DMS 273 (cell line): ENCODE measurements around the gene CDH4.
"Not testable (repeated sequence)": the region's sequence is repeated elsewhere in the genome, so short reads cannot be mapped to it uniquely, and the experiment has no call there.

Source experiments
- DNase-seq: peaks from one replicate; lab custom pipeline; 2025; ENCODE audit not compliant: unreplicated experiment; lab: John Stamatoyannopoulos, UW

Gene CDH4

DNA sequence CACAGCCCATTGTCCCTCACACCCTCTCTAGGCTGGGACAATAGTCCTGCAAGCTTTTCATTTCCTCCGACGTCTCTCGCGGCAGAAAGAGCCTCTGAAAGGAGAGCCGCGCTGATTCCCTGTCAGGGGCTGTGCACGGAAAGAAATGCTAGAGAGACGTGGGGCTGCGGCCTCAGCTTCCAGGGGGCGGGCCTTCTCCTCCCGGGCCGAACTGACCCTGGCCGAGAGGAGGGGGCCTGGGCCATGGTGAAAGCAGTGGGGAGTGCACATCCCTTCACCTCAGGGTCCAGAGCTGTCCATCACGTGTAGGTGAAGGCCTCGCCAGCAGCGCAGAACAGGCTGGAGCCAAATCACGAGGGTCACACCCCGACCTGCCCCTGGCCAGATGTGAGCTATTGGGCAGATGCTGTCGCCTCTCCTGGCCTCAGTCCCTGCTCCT, 593.2 kb downstream of the CDH4 start:
- no peak for DNase-seq

- DNase-seq: no peak
Observed at GRCh38 chr20:61846074-61846473, 594.0 kb downstream of the CDH4 start.

GRCh38 chr20:61846741-61847419, 594.8 kb downstream of the CDH4 start:
- no peak for DNase-seq

DNA sequence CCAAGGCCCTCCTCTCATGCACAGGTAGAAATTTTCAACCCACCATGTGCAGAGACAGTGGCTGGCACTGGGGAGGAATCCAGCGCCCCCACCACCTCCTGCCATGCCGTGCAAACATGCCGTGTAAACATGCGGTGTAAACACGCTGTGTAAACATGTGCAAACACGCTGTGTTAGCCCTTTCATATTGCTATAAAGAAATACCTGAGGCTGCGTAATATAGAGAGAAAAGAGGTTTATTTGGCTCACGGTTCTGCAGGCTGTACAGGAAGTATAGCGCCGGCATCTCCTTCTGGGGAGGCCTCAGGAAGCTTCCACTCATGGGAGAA, 595.3 kb downstream of the CDH4 start:
- no peak for DNase-seq

GRCh38 chr20:61847986-61848385, 595.9 kb downstream of the CDH4 start:
- no peak for DNase-seq

DNA sequence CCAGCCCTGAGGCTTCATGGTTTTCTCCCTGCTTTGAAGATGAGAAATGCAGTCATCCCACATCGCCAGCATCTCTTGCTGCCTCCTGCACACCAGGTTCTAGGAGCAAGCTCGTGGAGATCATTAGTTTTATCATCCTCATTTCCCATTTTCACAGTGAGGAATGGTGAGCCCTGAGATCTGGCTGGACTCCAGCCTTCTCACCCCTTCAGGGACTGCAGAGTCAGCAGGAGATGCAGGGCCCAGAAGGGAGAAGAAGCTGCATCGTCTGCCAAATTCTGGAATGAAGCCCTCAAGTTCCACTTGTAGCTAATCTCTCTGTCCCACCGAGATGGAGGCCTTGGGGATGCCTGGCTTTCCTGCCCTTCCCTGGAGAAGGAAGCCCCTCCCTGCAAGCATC, 596.8 kb downstream of the CDH4 start:
- no peak for DNase-seq

GRCh38 chr20:61849376-61849775, 597.3 kb downstream of the CDH4 start:
- DNase-seq: no peak

- DNase-seq: no peak
Observed at GRCh38 chr20:61849822-61850221, 597.8 kb downstream of the CDH4 start.

- DNase-seq: no peak
Observed at GRCh38 chr20:61850457-61850856, 598.4 kb downstream of the CDH4 start.

DNA sequence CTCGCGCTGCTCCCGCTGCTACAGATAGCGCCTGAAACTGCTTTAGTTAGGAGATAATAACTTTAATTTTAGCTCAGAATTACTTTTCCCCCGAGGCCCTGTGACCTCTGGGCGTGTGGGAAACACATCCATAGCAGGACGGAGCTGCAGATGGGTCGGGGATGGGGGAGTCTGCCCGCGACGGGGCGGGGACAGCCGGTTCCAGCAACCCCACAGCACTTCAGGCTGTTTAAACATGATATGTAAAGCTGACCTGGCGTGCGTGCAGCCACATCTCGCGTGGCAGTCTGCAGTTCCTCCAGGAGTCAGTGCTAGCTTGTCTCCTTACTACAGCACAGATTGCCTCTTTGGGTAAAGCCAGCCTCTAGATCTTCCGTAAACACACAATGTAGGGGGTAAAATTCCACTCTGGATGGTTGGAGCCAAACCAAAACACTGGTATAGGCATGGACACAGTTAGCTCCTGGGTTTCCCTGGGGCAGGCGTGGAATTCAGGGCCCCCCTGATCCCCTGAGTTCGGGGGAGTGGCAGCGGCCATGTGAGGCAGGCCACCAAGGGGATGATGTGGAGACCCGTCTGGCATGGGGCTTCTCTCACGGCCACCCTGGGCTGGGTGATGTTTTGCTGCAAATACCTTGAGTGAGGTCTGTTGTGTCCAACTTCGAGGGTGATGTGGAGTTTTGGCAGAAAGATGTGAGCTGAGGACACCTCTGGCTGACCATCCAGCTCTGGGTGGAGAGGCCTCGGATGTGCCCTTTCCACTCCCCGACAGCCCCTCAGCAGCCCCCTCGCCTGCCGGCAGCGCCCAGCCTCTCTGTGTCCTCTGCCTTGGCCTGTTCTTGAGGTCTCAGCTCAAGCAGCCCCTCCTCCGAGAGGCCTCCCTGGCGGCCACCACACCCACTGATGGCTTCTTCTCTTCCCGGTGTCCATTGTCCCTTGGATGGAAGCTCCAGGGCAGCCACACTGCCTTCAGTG, 599.2 kb downstream of the CDH4 start:
- no peak for DNase-seq

GRCh38 chr20:61852268-61853072, 600.4 kb downstream of the CDH4 start:
- DNase-seq: no peak

- DNase-seq: no peak
Observed at GRCh38 chr20:61853073-61854005, 601.3 kb downstream of the CDH4 start.

DNA sequence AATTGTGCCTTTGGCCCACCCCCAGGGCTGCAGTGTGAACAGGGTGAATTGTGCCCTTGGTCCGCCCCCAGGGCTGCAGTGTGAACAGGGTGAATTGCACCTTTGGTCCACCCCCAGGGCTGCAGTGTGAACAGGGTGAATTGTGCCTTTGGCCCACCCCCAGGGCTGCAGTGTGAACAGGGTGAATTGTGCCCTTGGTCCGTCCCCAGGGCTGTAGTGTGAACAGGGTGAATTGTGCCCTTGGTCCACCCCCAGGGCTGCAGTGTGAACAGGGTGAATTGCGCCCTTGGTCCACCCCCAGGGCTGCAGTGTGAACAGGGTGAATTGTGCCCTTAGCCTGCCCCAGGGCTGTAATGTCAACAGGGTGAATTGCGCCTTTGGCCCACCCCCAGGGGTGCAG, 602.5 kb downstream of the CDH4 start:
- DNase-seq: not testable (repeated sequence)

- DNase-seq: no peak
Observed at GRCh38 chr20:61855286-61855685, 603.2 kb downstream of the CDH4 start.

- no peak for DNase-seq
Observed at GRCh38 chr20:61856626-61857413, 604.8 kb downstream of the CDH4 start.

DNA sequence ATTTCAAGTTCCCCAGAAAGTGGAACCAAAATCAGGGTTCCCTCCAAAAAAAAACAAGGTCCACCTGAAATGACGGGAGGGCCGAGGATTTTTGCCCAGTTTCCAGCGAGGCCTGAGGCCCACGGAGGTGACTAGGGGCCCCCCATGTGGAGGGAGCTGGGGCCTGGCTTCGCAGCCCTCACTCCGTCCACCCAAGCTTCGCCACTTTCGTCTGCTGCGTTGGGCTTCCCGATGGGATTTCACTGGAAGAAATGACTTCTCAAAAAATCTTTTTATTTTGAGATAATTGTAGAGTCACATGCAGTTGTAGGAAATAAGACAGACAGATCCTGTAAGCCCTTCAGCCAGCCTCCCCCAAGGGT, 605.3 kb downstream of the CDH4 start:
- no peak for DNase-seq

DNA sequence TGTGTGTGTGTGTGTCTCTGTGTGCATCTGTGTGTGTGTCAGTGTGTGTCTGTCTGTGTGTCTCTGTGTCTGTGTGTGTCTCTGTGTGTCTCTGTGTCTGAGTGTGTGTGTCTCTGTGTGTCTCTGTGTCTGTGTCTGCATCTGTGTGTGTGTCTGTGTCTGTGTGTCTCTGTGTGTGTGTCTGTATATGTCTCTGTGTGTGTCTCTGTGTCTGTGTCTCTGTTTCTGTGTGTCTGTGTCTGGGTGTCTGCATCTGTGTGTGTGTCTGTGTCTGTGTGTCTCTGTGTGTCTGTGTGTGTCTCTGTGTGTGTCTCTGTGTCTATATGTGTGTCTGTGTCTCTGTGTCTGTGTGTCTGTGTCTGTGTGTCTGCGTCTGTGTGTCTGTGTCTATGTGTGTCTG, 605.8 kb downstream of the CDH4 start:
- DNase-seq: no peak

- DNase-seq: no peak
Observed at GRCh38 chr20:61859767-61860166, 607.7 kb downstream of the CDH4 start.

- DNase-seq: no peak
Observed at GRCh38 chr20:61860260-61860987, 608.4 kb downstream of the CDH4 start.
